RKO (cell line): Measurements from ENCODE around the gene ELMO3.
A peak's percentile ranks its signal among the peaks of the same experiment; 100 is the strongest.

Source experiments
- DNase-seq: peaks from one replicate; pipeline ENCODE4 v3.0.0-alpha.2; 2016; ENCODE audit warnings: low spot score

The ELMO3 gene

DNA sequence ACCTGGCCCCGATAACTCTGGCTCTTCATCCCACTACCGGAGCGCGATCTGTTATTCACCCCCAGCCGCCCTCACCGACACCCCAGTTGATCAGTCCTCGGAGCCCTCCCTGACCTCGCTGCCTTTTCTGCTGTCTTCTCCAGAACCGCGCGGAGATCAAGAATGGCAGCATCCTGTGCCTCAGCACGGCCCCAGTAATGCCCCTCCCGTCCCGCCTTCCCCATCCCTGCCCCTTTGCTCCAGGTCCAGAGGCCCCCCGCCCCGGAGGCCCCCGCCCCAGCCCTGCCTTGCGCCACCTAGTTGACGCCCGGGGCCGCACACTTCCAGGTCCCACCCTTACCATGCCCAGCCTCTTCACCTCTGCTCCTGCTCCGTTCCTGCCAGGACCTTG is 872 bp downstream of the ELMO3 start:
- DNase-seq: no peak

DNA sequence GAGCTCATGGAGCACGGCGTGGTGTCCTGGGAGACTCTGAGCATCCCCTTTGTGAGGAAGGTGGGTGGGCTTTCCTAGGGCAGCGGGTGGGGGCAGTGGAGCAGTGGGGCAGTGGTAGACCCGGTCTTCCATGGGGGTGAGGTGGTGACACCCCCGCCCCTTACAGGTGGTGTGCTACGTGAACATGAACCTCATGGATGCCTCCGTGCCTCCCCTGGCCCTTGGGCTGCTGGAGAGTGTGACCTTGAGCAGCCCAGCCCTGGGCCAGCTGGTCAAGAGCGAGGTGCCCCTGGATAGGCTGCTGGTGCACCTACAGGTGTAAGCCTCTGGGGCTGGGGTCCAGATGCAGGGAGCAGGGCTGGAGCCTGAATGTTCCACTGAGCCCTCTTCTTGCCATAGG is 1.6 kb downstream of the ELMO3 start:
- DNase-seq: no peak

DNA sequence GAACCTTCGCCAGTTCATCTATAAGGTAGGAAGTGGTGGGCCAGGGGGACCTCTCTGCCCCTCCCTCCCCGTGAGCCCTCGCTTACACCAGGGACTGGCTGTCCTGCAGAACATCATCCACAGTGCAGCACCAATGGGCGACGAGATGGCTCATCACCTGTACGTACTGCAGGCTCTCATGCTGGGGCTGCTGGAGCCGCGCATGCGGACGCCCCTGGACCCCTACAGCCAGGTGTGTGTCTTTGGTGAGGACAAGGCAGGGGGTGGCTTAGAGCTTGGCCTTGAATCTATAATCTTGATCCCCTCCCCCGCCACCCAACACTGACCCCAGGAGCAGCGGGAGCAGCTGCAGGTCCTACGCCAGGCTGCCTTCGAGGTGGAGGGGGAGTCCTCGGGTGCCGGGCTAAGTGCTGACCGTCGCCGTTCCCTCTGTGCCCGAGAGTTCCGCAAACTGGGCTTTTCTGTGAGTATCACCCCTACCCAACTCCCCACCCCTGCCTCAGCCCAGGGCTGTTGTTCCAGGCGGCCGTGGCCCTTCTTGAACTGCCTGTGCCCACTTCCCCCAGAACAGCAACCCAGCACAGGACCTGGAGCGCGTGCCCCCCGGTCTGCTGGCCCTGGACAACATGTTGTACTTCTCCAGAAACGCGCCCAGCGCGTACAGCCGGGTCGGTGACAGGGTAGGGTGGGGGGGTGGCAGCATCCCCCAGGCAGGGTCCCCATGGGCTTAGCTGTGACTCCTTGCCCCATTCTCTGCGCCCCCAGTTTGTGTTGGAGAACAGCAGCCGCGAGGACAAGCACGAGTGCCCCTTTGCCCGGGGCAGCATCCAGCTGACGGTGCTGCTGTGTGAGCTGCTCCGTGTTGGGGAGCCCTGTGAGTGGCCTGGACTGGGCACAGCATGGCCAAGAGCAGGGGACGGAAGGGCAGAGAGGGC is 2.7 kb downstream of the ELMO3 start:
- DNase-seq: no peak

DNA sequence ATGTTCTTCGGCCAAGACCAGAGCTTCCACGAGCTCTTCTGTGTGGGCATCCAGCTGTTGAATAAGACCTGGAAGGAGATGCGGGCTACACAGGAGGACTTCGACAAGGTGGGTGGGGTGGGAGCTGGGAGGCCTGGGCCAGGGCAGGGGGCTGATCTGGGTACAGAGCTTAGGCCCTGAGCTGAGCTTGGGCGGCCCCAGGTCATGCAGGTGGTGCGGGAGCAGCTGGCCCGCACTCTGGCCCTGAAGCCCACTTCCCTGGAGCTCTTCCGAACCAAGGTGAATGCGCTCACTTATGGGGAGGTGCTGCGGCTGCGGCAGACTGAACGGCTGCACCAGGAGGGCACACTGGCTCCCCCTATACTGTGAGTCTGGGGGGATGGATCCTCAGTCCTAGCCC is 3.5 kb downstream of the ELMO3 start:
- no peak for DNase-seq

DNA sequence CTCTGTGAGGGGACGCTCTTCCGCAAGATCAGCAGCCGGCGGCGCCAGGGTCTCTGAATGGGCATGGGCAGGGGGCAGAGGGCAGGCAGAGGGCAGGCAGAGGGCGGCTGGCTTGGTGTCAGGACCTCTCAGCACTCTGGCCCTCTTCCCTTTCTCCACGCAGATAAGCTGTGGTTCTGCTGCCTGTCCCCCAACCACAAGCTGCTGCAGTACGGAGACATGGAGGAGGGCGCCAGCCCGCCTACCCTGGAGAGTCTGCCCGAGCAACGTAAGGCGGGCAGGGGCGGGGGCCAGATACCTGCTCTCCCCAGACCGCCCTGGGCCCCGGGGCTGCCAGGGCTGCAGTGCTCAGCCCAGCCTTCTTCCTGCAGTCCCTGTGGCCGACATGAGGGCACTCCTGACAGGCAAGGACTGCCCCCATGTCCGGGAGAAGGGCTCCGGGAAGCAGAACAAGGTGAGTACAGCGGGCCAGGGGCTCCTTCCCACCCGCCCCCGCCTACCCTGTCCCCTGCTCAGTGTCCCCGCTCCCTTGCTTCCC is 4.1 kb downstream of the ELMO3 start:
- DNase-seq: no peak

DNA sequence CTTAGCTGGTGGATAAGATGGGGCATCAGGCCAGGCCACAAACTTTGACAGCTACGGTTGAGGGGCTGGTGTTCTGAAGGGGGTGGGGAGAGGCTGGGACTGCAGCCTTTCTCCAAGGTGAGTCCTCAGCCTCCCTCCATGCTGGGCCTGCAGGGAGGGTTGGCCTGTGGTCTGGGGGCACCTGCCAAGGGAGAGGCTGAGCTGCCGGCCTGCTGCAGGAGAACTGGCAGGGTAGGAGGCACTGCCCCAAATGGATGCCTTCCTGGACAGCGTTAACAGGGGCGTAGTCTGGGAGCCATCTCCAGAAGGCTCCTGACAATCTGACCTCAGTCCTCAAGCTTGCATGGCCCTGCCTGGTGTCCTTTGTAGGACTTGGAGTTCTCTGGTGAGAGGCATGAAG is 5.1 kb downstream of the ELMO3 start:
- no peak for DNase-seq

DNA sequence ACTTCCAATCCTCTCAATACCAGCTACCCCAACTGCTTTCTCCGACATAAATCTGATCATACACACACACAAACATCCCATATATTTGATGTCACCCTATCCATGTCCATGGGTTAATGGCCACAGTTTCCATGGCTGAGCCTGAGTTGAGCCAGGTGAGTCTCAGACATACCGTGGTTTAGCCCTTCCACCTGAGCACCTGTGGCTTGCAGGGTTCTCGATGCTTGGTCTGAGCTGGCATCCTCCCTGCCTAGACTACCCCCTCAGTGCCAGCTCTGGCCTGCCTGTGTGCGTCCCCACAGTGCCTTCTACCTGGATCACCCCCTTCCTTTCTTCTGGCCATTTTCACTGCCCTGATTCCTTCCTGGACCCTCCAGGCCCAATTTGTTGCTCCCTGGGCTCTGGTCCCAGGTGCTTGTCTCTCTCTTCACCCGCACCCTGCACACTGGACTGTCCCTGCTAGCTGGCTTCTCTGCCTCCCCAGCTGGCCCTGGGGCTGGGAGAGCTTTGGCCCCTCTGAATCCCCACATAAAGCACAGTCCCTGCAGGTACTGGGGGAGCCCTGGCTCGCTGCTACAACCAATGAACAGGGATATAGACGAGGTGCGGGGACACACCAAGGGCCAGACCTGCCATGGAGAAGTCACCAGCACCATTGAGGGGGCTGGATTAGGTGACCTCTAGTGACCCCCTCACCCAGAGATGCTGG is 7.4 kb downstream of the ELMO3 start:
- no peak for DNase-seq

DNA sequence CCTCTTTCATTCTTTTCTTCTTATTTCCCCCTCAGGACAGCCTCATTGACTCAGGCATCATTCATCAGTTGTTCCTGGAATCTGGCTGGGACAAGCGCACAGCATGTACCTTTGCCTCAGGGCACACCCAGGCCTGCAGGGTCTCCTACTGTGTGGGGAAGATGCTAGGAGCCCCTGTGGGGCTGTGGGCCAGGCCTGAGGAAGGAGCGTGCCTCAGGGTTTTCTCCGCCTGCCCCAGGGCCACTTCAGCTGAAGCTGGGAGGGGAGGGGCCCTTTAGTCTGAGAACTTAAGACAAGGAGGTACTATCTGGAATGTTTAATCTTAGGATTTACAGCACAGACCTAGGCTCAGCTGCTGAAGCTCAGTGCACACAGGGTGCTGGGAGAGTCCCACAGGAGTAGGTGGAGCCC is 7.9 kb downstream of the ELMO3 start:
- DNase-seq: no peak

DNA sequence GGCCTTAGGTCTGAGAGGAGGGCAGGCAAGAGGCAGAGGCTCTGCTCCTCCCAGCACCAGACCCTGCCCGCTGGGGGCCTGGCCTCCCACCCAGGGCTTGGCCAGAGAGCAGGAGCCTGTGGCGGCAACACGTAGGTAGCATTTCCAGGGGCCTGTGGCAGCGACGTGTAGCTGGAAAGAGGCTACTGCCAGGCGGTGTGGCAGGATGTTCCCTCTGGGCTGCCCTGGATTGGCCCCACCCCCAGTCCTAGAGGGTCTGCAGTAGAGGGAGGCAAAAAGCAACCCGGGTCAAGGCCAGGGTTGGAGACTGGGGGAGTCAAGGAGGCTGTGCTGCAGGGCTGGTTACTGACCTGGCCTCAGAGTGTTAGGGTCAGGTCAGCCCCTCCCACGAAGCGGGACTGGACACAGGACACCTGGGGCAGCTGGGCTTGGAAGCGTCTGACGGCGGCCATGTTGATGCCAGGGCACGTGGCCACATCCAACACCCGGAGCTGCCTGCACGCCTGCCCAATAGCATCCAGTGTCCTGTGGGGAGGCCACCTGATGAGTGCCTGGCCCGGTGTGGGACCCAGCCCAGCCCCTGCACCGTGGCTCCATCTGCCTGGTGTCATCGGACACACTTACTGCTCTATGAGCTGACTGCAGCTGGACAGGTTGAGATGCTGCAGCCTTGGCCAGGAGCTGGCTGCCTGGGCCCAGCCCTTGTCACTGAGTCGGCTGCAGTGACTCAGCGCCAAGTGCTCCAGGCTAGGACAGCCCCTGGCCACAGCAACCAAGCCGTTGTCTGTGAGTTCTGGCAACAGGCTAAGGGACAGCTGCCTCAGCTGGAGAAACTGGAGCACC is 8.5 kb downstream of the ELMO3 start:
- DNase-seq: peak; percentile 32

DNA sequence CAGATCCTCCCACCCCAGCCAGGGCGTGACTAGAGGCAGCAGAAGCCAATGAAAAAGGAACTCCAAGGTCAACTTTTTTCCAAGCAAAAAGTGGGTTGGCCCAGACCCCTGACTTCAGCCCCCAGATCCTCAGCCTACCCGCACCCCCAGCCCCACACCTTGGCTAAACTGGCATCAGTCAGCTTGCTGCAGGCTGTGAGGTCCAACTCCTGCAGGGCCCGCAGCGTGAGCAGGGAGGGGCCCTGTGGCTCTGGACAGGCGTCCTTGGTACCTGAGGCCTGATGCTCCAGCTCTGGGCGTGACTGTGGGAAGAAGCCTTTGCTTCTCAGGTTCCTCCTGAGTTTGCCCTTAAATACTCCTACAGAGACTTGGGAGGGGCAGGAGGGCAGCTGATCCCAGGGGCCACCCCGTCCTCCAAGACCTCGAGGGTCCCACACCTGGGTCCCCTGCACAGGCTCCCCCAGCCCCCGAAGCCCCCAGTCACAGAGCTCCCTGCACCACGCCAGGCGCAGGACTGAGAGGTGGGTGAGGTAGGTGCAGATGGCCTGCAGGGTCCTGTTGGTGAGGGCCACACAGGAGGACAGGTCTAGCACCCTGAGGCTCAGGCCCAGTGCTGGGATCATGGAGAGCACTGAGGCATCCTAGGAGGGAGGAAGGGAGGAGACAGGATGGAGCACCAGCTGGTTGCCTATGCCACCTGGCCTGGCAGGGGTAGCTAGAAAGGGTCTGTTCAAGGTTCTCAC is 9.4 kb downstream of the ELMO3 start:
- no peak for DNase-seq

DNA sequence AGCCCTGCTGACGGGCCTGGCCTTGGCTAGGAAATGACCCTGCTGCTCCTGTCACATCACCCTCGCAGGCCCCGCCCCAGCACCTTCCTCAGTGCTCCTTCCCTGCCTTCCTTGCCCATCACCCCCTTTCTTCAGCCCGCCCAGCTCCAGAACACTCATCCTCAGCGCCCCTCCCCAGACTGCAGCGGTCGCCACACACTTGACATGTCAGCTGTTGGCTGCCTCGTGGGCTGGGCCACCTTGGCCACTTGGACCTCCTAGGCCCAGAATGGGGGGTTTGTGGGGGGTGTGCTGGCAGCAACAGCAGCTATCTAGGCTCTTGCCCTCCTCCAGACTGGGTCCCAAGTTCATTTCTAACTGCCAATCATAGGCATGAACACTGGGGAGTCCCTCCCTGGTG is 10.6 kb downstream of the ELMO3 start:
- DNase-seq: no peak

DNA sequence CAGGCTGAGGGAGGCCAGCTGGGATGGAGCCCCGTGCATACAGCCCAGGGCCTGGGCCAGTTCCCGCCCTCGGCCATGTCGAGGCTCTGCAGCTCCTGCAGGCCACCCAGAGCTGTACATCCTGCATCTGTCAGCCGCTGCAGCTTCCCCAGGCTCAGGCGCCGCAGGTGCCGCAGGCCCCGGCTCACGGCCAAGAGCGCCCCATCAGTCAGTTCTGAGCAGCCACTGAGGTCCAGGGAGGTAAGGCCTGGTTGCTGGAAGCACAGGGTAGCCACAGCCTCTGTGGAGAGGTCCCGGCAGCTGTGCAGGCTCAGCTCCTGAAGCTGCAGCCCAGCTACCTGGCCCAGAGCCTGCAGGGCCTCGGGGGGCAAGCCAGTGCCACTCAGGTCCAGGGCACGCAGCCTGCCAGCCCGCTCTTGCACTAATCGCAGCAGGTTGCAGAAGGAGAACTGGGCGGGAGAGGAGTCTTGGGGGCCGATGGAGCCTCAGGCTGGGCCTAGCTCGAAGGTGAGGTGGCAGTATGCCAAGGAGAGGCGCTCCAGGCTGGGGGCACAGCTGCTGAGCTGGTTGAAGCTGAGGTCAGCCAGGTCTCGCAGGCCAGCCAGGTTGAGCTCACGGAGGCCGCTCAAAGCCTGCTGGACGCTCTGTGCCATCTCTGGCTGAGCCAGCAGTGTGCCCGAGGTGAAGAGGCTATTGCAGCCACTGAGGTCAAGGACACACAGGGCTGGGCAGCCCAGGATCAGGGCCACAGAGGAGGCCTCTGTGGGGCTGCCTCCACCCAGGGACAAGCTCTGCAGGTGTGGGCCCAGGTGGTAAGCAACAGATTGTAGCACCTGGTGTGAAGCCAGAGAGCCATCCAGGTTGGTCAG is 11.4 kb downstream of the ELMO3 start:
- DNase-seq: no peak

DNA sequence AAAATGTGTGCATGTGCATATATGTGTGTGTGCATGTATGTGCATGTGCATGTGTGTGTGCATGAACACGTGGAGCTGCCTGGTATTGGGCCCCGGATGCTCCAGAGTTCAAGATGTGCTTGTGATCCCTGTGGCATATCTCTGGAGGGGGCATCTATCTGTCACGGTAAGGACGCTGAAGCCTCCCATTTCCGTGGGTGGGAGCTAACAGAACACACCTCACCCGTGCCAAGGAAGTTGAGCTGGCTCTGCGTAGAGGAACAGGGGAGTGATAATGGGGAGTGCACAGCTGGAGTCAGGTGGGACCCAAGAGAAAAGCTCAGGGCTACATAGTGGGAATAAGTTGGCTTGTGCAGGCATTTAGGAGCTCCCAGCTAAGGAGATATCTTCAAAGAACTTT is 12.7 kb downstream of the ELMO3 start:
- DNase-seq: no peak

DNA sequence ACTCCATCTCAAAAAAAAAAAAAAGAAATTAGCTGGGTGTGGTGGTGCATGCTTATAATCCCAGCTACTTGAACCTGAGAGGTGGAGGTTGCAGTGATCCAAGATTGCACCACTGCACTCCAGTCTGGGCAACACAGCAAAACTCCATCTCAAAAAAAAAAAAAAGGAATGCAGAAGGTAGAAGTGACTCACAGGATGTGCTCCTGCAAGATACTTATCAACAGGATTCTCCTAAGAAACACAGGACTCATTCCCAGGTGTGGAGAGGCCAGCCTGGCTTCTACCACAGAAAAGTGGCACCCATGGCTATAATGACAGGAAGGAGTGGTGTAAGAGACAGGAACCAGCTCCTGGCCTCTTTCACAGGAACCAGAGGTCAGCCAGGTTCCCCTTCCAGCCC is 13.8 kb downstream of the ELMO3 start:
- DNase-seq: no peak

DNA sequence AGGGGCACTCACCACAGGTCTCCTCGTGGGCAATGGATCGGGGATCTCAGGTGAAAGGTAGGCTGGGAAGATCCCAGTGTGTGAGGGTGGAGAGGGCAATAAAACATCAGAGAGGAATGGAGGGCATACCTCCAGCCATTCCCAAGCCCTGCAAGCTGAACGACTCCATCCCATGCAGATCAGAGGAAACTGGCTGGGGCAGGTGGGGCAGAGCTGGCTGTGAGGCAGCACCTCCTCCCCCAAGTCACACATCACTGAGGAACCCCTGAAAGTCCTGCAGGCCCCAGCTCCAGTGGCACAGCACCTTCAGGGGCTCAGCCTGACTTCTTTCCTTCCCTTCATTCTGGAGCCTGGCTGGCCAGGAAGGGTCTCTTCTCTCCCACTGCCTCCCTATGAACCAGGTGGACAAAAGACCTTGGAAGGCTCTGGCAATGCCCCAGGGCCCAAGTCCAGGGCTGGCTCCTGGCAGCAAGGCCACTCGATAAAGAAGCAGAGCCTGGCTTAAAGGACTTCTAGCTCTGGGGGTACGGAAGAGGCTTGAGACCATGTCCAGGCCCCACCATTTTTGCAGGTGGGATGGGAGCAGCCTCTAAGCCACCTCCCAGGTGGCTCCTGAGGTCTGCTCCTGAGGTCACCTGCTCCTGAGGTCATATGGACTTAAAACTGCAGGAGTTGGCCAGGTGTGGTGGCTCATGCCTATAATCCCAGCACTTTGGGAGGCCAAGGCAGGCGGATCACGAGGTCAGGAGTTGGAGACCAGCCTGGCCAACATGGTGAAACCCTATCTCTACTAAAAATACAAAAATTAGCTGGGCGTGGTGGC is 14.5 kb downstream of the ELMO3 start:
- DNase-seq: no peak

DNA sequence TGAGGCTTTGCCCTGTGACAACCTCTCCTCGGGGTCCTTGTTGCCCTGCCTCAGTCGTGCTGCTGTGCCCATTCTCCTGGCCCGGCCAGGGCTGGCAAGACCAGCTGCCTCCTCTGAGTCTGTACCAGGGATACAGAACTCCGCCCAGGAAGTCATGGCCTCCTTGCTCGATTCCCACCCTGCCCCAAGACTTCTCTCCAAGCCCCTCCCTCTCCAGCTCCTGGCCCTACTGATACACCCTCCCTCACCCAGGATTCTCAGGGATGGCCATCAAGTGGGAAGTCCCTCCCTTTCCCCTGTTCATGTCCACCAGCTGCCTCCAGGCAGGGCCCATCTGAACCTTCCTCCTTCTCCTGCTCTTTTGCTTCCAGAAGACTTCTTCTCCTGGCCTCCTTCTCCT is 16.8 kb downstream of the ELMO3 start:
- no peak for DNase-seq

DNA sequence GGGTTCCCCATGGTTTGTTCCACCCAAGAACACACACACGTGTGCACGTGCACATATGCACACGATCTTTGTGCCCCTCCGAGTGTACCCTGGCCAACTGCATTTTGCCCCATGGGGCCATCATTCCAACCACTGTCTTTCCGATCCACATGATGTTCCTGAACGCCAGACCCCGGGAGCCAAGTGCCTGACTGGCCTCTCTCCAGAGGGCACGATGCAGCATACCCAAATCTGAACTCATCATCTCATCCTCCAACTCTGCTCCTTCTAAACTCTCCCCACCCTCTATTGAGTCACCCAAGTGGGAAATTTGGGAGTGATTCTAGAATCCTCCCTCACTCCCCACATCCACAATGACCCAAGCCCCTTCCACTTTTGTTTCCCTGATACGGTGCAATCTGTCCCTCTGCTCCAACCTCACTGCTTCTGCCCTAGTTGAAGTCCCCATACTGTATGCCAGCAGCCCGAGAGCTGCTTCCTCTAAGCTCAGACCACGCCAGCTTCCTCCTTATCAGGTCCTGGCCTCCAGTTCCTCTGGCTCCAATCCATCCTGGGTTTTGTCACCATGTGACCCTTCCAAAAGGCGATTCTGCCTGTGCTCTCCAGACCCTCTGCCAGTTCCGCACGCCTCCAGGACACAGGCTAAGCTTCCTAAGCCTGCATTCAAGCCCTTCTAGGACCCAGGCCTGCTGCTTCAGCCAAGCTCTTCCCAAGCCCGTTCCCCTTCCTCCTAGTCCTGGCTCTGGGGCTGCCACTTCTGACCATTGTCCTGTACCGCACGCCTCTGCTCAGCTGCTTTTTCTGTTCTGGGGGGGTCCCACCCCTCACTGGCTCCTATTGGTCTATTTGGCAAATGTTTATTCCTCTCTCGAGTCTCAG is 17.9 kb downstream of the ELMO3 start:
- no peak for DNase-seq

DNA sequence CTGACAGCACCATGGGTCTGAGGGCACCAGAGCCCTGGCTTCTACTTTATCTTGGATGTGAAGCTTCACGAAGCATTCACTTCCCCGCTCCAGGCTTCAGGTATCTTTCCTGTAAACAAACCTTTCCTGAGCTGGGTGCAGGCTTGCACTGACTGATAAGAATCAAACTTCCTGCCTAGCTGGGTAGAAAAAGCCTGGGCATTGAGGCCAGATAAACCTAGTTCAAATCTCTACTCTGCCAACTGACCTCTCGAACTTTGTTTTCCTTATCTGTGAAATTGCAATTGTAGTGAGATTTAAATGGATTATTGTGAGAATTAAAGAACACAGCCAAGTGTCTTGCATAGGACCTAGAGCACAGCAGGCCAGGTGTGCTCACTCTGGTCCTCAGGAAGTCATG is 25.1 kb downstream of the ELMO3 start:
- no peak for DNase-seq
